Natural killer cell (primary cell): ENCODE data around the gene PMM1. TPM values are rescaled to one million over a fixed set of nuclear protein-coding genes. Genes with fewer than 3 reads are reported as not detected.
"Not testable (repeated sequence)": the region's sequence is repeated elsewhere in the genome, so short reads cannot be mapped to it uniquely, and the experiment has no call there.

Experiments
- ATAC-seq, 3 donors: fragments of 150-1000 bp in 2 of 3; fragments of 200-7000 bp in 1 of 3; cut with Tn5 transposase; 1 replicate in 1 of 3; 2 replicates in 2 of 3; pipeline ENCODE4 v1.10.0; 2021; ENCODE audit warnings: mild to moderate bottlenecking in 2 of 3, moderate library complexity in 2 of 3
- DNase-seq, 2 donors: peaks; one replicate each; pipeline versions ENCODE4 v3.0.0 to v3.0.0-alpha.2; 2013 to 2021; ENCODE audit warnings: mixed read lengths in 1 of 2
- H3K27ac ChIP-seq: one replicate; pipeline ENCODE4 v1.5.1; 2013; ENCODE audit warnings: mild to moderate bottlenecking, low read length
- H3K27me3 ChIP-seq: one replicate; pipeline ENCODE4 v1.6.1; 2013; ENCODE audit warnings: low read length; ENCODE audit not compliant: control insufficient read depth, insufficient read depth
- H3K36me3 ChIP-seq: one replicate; pipeline ENCODE4 v1.6.1; 2013; ENCODE audit warnings: low read length; ENCODE audit not compliant: control insufficient read depth, insufficient read depth
- H3K4me1 ChIP-seq: one replicate; pipeline ENCODE4 v1.6.1; 2013; ENCODE audit warnings: low read length; ENCODE audit not compliant: control insufficient read depth, insufficient read depth
- H3K4me3 ChIP-seq: one replicate; pipeline ENCODE4 v1.5.1; 2013; ENCODE audit warnings: low read length
- H3K9me3 ChIP-seq: one replicate; pipeline ENCODE4 v1.6.1; 2013; ENCODE audit warnings: low read length; ENCODE audit not compliant: control insufficient read depth, insufficient read depth
- H3K27ac Mint-ChIP-seq, 2 donors: one replicate each; pipeline ENCODE4 v1.8.0; 2022; ENCODE audit warnings: mild to moderate bottlenecking in 2 of 2, mixed read lengths in 2 of 2, moderate library complexity in 1 of 2
- H3K27me3 Mint-ChIP-seq, 2 donors: one replicate each; pipeline ENCODE4 v1.8.0; 2022; ENCODE audit warnings: low read depth in 2 of 2, mixed read lengths in 2 of 2
- H3K36me3 Mint-ChIP-seq: one replicate; pipeline ENCODE4 v1.8.0; 2022; ENCODE audit warnings: mixed read lengths
- H3K4me1 Mint-ChIP-seq, 2 donors: one replicate each; pipeline ENCODE4 v1.8.0; 2022; ENCODE audit warnings: mixed read lengths in 2 of 2
- H3K4me3 Mint-ChIP-seq: one replicate; pipeline ENCODE4 v1.8.0; 2022; ENCODE audit warnings: mild to moderate bottlenecking, moderate library complexity, mixed read lengths
- H3K9me3 Mint-ChIP-seq, 2 donors: one replicate each; pipeline ENCODE4 v1.8.0; 2022; ENCODE audit warnings: mixed read lengths in 2 of 2
- CTCF ChIP-seq: fragments of 200-600 bp; IDR thresholded peaks from one replicate; pipeline ENCODE4 v1.8.0; 2022; ENCODE audit warnings: antibody characterized with exemption
- WGBS: methylation state at CpG from one replicate; pipeline ENCODE4 v1.1.7; 2013; ENCODE audit warnings: missing lambda C conversion rate; ENCODE audit not compliant: insufficient coverage; 5-methylcytosine and 5-hydroxymethylcytosine counted together
- intact Hi-C: fragments of 100-400 bp; cut with micrococcal nuclease; formaldehyde crosslinking; loops from one replicate; pipeline ENCODE4 v1.14.2; 2022
- total RNA-seq, 4 donors: library from RNA; stranded (reverse); fragments of 120-200 nt in 1 of 4; gene quantifications; one replicate each; pipeline versions ENCODE4 v1.2.3 to v1.2.4, GENCODE V29; 2013 to 2022

PMM1 gene
- total RNA-seq, 3 donors from 2014 or later (not counting 1 experiment from before 2014, with no cell fraction given) = 13.1 to 20.4 (median 16.4) TPM

DNA sequence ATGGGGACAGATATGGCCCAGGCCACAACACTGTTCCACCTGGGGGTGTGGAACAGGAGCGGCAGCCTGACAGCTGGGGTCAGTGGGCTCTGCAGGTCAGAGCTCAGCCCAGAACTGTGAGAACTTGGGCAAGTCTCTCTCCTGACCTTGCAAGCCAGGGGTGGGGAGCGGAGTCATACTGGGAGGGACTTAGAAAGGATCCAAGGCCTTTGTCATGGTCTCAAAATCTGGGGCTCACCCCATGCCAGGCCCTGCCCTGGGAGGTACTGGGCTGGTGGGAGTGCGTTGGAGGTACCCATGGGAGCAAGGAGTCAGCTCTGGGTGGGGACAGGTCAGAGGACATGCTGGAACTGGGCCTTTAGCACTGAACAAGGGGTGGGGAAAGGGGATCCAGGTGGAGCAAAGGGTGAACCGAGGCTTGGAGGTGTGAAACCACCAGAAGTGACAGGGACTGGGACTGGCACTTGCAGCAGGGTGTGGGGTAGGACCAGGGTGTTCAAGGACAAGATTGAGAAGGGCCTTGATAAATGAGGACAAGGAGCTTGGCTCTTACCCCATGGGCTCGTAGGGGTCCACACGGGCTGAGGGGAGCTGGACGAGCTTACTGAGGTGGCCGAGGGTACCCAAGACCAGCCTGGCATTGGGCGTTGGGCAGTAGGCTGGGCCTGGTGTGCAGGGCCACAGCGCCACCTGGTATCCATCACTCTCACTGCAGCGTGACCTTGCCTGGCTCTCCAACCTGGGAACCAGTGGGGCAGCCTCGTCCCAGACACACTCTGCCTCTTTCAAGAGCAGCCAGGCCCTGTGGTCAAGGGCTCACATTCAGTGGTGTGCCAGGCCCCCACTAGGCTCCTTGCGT, 7.4 kb upstream of the PMM1 start:
- WGBS = 65% methylated on average over 13 of the region's 13 CpGs
- Histone ChIP-seq H3K4me3 (no peak overlapping the region), H3K4me1 (peaks cover 7% of the 10 kb centered on the region), H3K27me3 (peaks cover 11% of the 10 kb centered on the region), H3K36me3 (peaks cover 6% of the 10 kb centered on the region), H3K9me3 (no peaks in the 10 kb centered on the region), H3K27ac (no peak overlapping the region)
- peaks cover 13% of the 10 kb centered on the region for H3K36me3 Mint-ChIP-seq
- H3K4me3 Mint-ChIP-seq = no peak overlapping the region
- H3K4me1 Mint-ChIP-seq = peaks cover 0 to 14% of the 10 kb centered on the region in 2 donors
- intact Hi-C loops = loop anchor here (2.0 kb wide), 1 partner anchor 194 kb away; no protein-coding TSS in a partner anchor
- no peak overlapping the region for H3K27ac Mint-ChIP-seq
- no peak for TF ChIP-seq CTCF
- peaks cover 6 to 28% of the 10 kb centered on the region in 2 donors for H3K27me3 Mint-ChIP-seq
- DNase-seq (peak; percentile 33 to 61), ATAC-seq (peak; percentile 71 to 82 (median 79))
- H3K9me3 Mint-ChIP-seq = no peaks in the 10 kb centered on the region

- peaks cover 6% of the 10 kb centered on the region for H3K36me3 ChIP-seq
- no peak for ATAC-seq
- H3K4me3 ChIP-seq = no peak overlapping the region
- peaks cover 7% of the 10 kb centered on the region for H3K4me1 ChIP-seq
- H3K36me3 Mint-ChIP-seq = peaks cover 3% of the 10 kb centered on the region
- H3K27ac Mint-ChIP-seq = no peak overlapping the region
- H3K9me3 ChIP-seq = no peaks in the 10 kb centered on the region
- no peak for TF ChIP-seq CTCF
- no peak overlapping the region for H3K27ac ChIP-seq
- 89% methylated on average over 5 of the region's 5 CpGs for WGBS
- H3K4me1 Mint-ChIP-seq = peaks cover 0 to 7% of the 10 kb centered on the region in 2 donors
- intact Hi-C loops = loop anchor here (2.0 kb wide), 1 partner anchor 193 kb away; no protein-coding TSS in a partner anchor
- peaks cover under 1 to 20% of the 10 kb centered on the region in 2 donors for H3K27me3 Mint-ChIP-seq
- peaks cover 6% of the 10 kb centered on the region for H3K27me3 ChIP-seq
- no peak for DNase-seq
- no peak overlapping the region for H3K4me3 Mint-ChIP-seq
- H3K9me3 Mint-ChIP-seq = no peaks in the 10 kb centered on the region
Measured at GRCh38 chr22:41595703-41596102, 6.1 kb upstream of the PMM1 start.

- H3K36me3 Mint-ChIP-seq, H3K9me3 ChIP-seq, H3K4me3 Mint-ChIP-seq, H3K27ac ChIP-seq, ATAC-seq, H3K9me3 Mint-ChIP-seq, H3K27ac Mint-ChIP-seq, intact Hi-C loops, H3K4me3 ChIP-seq, H3K36me3 ChIP-seq, H3K27me3 ChIP-seq, DNase-seq: not testable (repeated sequence)
- Mint-ChIP-seq H3K27me3 (peaks cover 0 to 18% of the 10 kb centered on the region in 2 donors), H3K4me1 (peaks cover 8 to 17% of the 10 kb centered on the region in 2 donors)
- peaks cover 24% of the 10 kb centered on the region for H3K4me1 ChIP-seq
- 98% methylated on average over 51 of the region's 51 CpGs for WGBS
Measured at GRCh38 chr22:41593336-41593960, 3.8 kb upstream of the PMM1 start.

DNA sequence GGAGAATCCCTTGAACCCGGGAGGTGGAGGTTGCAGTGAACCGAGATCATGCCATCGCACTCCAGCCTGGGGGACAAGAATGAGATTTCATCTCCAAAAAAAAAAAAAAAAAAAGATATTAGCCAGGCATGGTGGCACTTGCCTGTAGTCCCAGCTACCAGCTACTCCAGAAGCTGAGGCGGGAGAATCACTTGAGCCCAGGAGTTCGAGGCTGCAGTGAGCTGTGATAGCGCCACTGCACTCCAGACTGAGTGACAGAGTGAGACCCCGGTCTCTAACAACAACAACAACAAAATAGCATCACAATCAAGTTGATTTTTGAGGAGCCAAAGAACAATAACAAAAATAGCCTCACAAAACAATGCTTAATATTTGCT, 2.3 kb downstream of the PMM1 start:
- H3K9me3 Mint-ChIP-seq = no peaks in the 10 kb centered on the region
- no peak for TF ChIP-seq CTCF
- Histone ChIP-seq H3K27ac (no peak overlapping the region), H3K27me3 (no peaks in the 10 kb centered on the region), H3K36me3 (peaks cover 12% of the 10 kb centered on the region), H3K9me3 (no peaks in the 10 kb centered on the region), H3K4me1 (peaks cover 18% of the 10 kb centered on the region), H3K4me3 (no peak overlapping the region)
- ATAC-seq (no peak), DNase-seq (no peak)
- H3K4me3 Mint-ChIP-seq = no peak overlapping the region
- H3K27ac Mint-ChIP-seq = no peak overlapping the region
- H3K4me1 Mint-ChIP-seq = peaks cover 8 to 10% of the 10 kb centered on the region in 2 donors
- H3K36me3 Mint-ChIP-seq = no peaks in the 10 kb centered on the region
- H3K27me3 Mint-ChIP-seq = no peaks in the 10 kb centered on the region
- WGBS = 98% methylated on average over 7 of the region's 7 CpGs
- intact Hi-C loops = no loop called here
